Muscle layer of colon (tissue), 2 donors: Measurements from ENCODE around the gene GSK3B.
"Not testable (repeated sequence)": the region's sequence is repeated elsewhere in the genome, so short reads cannot be mapped to it uniquely, and the experiment has no call there.

Experiments used
- H3K27ac ChIP-seq: one replicate; pipeline ENCODE4 v1.7.0; 2013; ENCODE audit warnings: low read depth, mild to moderate bottlenecking, low read length, moderate library complexity
- H3K27me3 ChIP-seq, 2 donors: one replicate each; pipeline ENCODE4 v1.7.0; 2013; ENCODE audit warnings: low read length in 2 of 2, mild to moderate bottlenecking in 2 of 2; ENCODE audit not compliant: insufficient read depth in 2 of 2, control insufficient read depth in 1 of 2
- H3K36me3 ChIP-seq: one replicate; pipeline ENCODE4 v1.7.0; 2013; ENCODE audit warnings: mild to moderate bottlenecking, low read length; ENCODE audit not compliant: insufficient read depth
- H3K4me1 ChIP-seq: one replicate; pipeline ENCODE4 v1.7.0; 2013; ENCODE audit warnings: mild to moderate bottlenecking, low read length; ENCODE audit not compliant: insufficient read depth
- H3K4me3 ChIP-seq, 2 donors: one replicate each; pipeline ENCODE4 v1.7.0; 2013; ENCODE audit warnings: low read length in 2 of 2, low read depth in 1 of 2, mild to moderate bottlenecking in 1 of 2, moderate library complexity in 1 of 2
- H3K9ac ChIP-seq: one replicate; pipeline ENCODE4 v1.7.0; 2013; ENCODE audit warnings: low read length
- H3K9me3 ChIP-seq: one replicate; pipeline ENCODE4 v1.7.0; 2013; ENCODE audit warnings: mild to moderate bottlenecking, low read length
- donor health status: abdominal sarcoma.
- donor health status: Adenocarcinoma of cecum.

GSK3B gene

DNA sequence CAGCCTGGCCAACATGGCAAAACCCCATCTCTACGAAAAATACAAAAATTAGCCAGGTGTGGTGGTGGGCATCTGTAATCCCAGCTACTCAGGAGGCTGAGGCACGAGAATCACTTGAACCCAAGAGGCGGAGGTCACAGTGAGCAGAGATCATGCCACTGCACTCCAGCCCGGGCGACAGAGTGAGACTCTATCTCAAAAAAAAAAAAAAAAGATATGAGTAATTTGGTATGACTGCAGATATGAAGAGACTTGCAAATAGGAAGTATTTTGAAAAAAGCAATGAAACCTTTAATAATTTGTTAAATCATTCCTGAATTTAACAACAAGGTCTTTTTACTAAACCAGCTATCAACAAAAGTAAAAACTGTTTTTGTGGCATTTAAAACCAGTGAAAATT lies 42.7 kb downstream of the GSK3B start:
- not testable (repeated sequence) for H3K9ac ChIP-seq, H3K27ac ChIP-seq, H3K9me3 ChIP-seq, H3K36me3 ChIP-seq, H3K4me3 ChIP-seq, H3K27me3 ChIP-seq
- peaks cover 39% of the 10 kb centered on the region for H3K4me1 ChIP-seq

DNA sequence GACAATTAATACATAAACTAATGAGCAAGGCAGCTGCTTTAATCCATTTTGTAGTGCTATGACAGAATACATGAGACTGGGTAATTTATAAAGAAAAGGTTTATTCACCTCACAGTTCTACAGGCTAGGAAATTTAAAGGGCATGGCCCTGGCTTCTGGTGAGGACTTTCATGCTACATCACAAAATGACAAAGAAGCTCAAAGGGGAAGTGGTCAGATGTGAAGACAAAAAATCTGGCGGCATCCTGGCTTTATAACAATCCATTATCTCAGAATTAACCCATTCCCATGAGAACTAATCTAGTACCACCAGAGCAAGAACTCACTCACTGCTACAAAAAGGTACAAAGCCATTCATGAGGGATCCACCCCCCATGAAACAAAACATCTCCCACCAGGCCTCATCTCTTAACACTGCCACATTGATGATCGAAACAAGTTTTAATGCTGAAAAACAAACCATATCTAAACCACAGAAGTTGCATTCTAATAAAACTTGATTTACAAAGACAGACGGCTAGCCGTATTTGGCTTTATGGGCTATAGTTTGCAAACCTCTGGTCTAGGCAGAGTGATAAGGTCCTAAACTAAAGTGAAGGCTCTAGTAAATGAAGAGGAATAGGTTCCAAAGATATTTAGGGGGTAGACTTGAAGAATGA lies 44.2 kb downstream of the GSK3B start:
- Histone ChIP-seq H3K4me1 (peaks cover 39% of the 10 kb centered on the region), H3K9me3 (no peaks in the 10 kb centered on the region)

DNA sequence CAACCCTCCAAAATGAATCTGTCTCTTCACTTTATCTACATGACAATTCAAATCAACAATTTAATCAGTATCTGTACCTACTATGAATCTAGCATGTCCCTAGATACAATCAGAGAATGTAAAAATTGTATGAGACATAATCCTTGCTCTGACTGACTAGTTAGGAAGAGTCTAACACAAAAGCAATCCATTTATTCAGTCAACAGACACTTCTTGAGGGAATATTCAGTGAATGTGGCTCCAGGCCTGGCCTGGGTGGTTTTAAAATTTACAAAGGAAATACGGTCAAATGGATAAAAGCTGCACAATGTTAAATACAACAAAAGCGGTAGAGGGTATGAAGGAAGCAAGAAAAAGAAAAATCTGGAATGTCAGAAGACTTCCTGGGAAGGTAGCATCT lies 45.2 kb downstream of the GSK3B start:
- no peak overlapping the region for H3K27ac ChIP-seq
- peaks cover 39% of the 10 kb centered on the region for H3K4me1 ChIP-seq
- no peaks in the 10 kb centered on the region for H3K27me3 ChIP-seq

More for the DNA sequence above, 44.2 kb downstream of the GSK3B start:
- H3K9ac ChIP-seq: no peak overlapping the region
- no peak overlapping the region for H3K27ac ChIP-seq
- no peak overlapping the region for H3K4me3 ChIP-seq
- no peaks in the 10 kb centered on the region for H3K27me3 ChIP-seq
- no peaks in the 10 kb centered on the region for H3K36me3 ChIP-seq

DNA sequence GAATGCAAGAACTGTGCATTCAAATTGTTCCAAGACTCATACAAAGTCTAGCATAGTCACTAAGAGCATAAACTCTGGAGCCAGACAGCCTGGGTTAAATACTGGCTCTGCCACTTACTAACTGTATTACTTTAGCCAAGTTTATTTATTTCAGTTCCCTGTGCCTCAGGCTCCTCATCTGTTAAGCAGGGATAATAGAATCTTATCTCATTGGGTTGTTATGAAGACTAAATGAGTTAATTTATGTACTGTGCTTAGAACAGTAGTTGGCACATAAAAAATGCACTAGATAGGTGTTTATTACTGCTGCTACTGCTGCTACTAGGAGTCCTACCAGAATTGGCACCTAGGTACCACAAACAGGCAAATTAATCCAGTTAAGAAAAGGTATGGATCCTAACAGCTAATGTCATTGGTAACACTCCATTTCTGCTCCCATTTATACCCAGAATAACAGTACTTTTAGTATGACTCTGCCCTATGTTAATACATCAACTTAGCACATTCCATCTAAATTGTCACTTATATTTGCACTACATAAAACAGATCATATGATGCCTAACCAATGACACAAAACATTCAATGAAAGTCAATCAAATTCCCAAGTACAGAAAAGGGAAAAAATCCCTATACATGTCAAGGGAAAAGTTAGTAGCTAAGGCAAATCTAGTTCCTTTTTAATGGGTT lies 45.7 kb downstream of the GSK3B start:
- Histone ChIP-seq H3K27ac (no peak overlapping the region), H3K4me1 (peaks cover 39% of the 10 kb centered on the region), H3K4me3 (no peak overlapping the region), H3K9ac (no peak overlapping the region), H3K36me3 (no peaks in the 10 kb centered on the region), H3K27me3 (no peaks in the 10 kb centered on the region), H3K9me3 (no peaks in the 10 kb centered on the region)

More for the DNA sequence above, 45.2 kb downstream of the GSK3B start:
- H3K4me3 ChIP-seq: no peak overlapping the region
- H3K9me3 ChIP-seq: no peaks in the 10 kb centered on the region
- no peaks in the 10 kb centered on the region for H3K36me3 ChIP-seq
- H3K9ac ChIP-seq: no peak overlapping the region

DNA sequence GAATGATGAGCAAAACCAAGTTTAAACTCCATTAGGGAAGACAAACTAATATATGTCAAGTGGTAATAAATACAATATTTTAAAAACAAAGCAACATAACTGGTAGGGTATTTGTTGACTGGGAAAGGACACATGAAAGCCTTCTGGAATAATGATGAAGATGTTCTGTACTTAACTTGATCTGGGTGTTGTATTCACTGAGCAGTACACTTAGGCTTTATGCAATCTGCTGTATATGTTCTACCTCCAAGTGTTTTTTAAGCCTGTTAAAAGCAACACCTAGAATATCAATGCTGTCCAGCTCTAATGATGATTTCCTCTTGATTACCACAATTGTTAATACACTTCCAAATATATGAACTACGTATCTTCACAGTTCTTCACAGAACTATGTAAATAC lies 46.6 kb downstream of the GSK3B start:
- no peak overlapping the region for H3K4me3 ChIP-seq
- no peak overlapping the region for H3K9ac ChIP-seq
- no peak overlapping the region for H3K27ac ChIP-seq
- no peaks in the 10 kb centered on the region for H3K27me3 ChIP-seq
- H3K9me3 ChIP-seq: no peaks in the 10 kb centered on the region
- H3K36me3 ChIP-seq: no peaks in the 10 kb centered on the region
- H3K4me1 ChIP-seq: peaks cover 38% of the 10 kb centered on the region

DNA sequence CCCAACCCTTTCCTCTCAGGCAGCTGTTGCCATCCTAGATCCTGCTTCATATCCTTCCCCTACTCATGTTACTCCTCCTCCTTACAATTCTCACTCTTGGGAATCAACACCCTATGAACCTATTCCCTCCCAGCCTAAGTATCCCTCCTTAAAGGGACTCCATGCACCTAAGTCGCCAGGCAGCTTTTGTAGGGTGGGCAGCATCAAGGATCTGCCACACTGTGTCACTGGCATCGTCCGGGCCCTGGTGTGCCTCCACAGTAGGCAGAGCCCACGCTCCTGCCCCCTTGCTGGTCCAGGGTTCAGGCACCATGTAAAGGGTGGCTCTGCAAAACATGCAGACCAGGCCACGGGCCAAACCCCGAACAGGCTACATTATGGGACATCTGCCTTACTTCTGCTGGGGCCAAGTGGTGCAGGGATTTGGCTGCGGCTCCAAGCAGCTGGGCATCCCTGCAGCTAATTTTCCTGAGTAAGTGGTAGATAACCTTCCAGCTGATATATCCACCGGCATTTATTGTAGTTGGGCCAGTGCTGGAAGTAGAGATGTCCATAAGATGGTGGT lies 53.4 kb downstream of the GSK3B start:
- Histone ChIP-seq H3K36me3 (no peaks in the 10 kb centered on the region), H3K27ac (no peak overlapping the region), H3K9me3 (no peaks in the 10 kb centered on the region), H3K9ac (no peak overlapping the region), H3K4me3 (no peak overlapping the region), H3K27me3 (no peaks in the 10 kb centered on the region), H3K4me1 (no peaks in the 10 kb centered on the region)

DNA sequence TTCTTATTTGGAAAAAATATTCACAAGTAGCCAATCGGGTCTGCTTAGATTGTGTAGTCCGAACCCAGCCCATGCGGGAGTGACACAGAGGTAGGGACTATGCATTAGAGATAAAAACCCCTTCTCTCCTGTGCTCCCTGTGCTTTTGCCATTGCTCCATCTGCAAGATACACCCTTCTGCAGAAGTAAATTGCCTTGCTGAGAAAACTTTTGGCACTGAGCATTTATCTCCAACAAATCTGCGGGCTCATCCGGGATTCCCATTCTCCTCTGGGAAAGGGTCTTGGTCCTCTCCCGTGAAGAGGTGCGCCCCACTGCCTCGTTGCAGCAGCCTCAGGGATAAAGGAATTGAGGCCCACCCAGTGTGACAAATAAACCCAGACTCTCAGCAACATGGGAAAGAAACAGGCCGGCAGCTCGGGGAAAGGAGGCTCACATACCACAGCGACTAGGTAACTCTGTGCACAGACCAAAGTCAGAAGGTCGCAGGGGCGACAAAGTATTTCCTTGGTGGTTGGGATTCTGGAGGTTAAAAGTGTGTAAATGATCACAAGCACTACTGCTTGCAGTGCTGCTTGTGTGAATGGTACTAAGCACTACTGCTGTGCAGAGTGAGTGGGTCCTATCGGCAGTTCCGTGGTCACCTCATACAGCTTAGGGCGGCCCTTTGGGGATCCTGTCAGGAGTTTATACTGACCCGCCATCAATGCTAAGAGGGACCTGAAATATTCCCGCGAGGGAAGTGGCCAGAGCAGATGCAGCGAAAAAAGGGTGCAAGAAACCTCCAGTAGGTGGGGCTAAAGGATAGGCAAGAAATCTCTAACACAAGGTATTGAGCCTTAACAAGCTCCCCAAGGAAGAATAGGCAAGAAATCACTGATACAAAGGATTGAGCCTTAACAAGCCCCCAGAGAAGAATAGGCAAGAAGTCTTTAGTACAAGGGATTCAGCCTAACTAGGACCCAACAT lies 54.3 kb downstream of the GSK3B start:
- no peak overlapping the region for H3K4me3 ChIP-seq
- H3K36me3 ChIP-seq: no peaks in the 10 kb centered on the region
- H3K9me3 ChIP-seq: no peaks in the 10 kb centered on the region
- no peaks in the 10 kb centered on the region for H3K27me3 ChIP-seq
- H3K4me1 ChIP-seq: no peaks in the 10 kb centered on the region
- no peak overlapping the region for H3K9ac ChIP-seq
- no peak overlapping the region for H3K27ac ChIP-seq

DNA sequence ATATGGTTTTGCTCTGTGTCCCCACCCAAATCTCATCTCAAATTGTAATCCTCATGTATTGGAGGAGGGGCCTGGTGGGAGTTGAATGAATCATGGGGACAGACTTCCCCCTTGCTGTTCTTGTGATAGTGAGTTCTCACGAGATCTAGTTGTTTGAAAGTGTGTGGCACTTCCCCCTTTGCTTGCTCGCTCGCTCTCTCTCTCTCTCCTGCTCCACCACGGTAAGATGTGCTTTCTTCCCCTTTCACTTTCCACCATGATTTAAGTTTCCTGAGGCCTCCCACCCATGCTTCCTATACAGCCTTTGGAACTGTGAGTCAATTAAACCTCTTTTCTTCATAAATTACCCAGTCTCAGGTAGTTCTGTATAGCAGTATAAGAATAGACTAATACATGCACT lies 60.7 kb downstream of the GSK3B start:
- no peak overlapping the region for H3K4me3 ChIP-seq
- H3K9me3 ChIP-seq: no peaks in the 10 kb centered on the region
- H3K27ac ChIP-seq: no peak overlapping the region
- H3K4me1 ChIP-seq: no peaks in the 10 kb centered on the region
- no peaks in the 10 kb centered on the region for H3K36me3 ChIP-seq
- H3K9ac ChIP-seq: no peak overlapping the region
- no peaks in the 10 kb centered on the region for H3K27me3 ChIP-seq

DNA sequence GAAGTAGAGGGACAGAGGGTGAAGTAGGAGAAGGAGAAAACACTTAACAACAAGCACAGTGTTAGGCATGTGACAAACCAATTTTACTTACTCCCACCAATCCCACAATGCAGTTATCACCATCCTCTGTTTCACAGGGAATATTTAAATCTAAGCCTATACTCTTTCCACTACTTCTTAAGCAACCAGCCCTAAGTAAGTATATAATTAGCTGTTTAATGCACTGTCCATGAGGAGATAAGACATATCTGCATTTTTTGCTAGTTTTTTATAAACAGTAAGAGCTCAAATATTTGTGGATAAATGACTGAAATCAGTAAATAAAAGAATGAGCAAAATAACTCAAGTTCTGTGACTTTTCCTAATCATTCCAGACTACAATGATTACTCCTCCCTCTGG lies 62.7 kb downstream of the GSK3B start:
- peaks cover 4% of the 10 kb centered on the region for H3K4me1 ChIP-seq
- no peaks in the 10 kb centered on the region for H3K27me3 ChIP-seq
- no peaks in the 10 kb centered on the region for H3K9me3 ChIP-seq
- no peak overlapping the region for H3K27ac ChIP-seq
- no peaks in the 10 kb centered on the region for H3K36me3 ChIP-seq
- no peak overlapping the region for H3K4me3 ChIP-seq
- H3K9ac ChIP-seq: no peak overlapping the region

DNA sequence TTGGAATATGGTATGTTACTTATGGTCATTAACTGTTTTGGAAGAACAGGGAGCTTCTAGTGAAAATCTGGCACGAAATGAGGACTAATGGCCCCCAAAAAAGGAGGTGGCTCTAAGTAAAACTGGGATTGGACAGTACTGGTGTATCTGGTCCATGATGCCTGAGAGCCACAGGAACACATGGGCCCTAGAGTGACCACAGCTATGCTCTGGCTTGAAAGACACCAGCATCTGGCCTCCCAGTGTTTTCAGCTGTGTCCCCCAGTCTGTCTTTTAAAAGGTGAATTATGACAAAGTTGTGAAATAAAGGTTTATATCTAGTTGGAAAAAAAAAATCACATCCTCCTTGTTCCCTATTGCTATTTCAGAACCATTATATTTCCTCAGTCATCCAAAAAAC lies 64.5 kb downstream of the GSK3B start:
- no peak overlapping the region for H3K4me3 ChIP-seq
- no peaks in the 10 kb centered on the region for H3K27me3 ChIP-seq
- H3K9ac ChIP-seq: no peak overlapping the region

More for the DNA sequence above, 64.5 kb downstream of the GSK3B start:
- no peak overlapping the region for H3K27ac ChIP-seq
- H3K4me1 ChIP-seq: peaks cover 4% of the 10 kb centered on the region
- no peaks in the 10 kb centered on the region for H3K9me3 ChIP-seq
- H3K36me3 ChIP-seq: no peaks in the 10 kb centered on the region
